Fibroblast of lung (primary cell): ENCODE results near the gene ICE1. TPM values are rescaled to one million over a fixed set of nuclear protein-coding genes. Genes with fewer than 3 reads are reported as not detected.

Experiments used
- DNase-seq, 2 donors: peaks; one replicate each; pipeline versions ENCODE4 v3.0.0 to v3.0.0-alpha.2; 2010; ENCODE audit warnings: low read depth in 2 of 2
- H2AFZ ChIP-seq: 2 replicates; pipeline ENCODE4 v1.5.1; 2012; ENCODE audit warnings: low read length, control low read depth, inconsistent platforms
- H3K27ac ChIP-seq: 2 replicates; pipeline ENCODE4 v1.5.1; 2011; ENCODE audit warnings: low read length, control low read depth; ENCODE audit not compliant: insufficient read depth
- H3K27me3 ChIP-seq: 2 replicates; pipeline ENCODE4 v1.5.1; 2011; ENCODE audit warnings: mild to moderate bottlenecking, low read length; ENCODE audit not compliant: control insufficient read depth, insufficient read depth
- H3K36me3 ChIP-seq: 2 replicates; pipeline ENCODE4 v1.5.1; 2011; ENCODE audit warnings: low read length; ENCODE audit not compliant: control insufficient read depth, insufficient read depth
- H3K4me1 ChIP-seq: 2 replicates; pipeline ENCODE4 v1.5.1; 2011; ENCODE audit warnings: low read length; ENCODE audit not compliant: control insufficient read depth, insufficient read depth; ENCODE audit errors: extremely low read depth
- H3K4me2 ChIP-seq: 2 replicates; pipeline ENCODE4 v1.5.1; 2011; ENCODE audit warnings: low read length, control low read depth; ENCODE audit not compliant: insufficient read depth; ENCODE audit errors: extremely low read depth
- H3K4me3 ChIP-seq, 4 experiments: fragments of 200-600 bp in 1 of 4; sonication (generic) in 1 of 4; replicated peaks in 1 of 4; 2 replicates each; pipeline ENCODE4 v1.5.1; 2011 to 2016; ENCODE audit warnings: low read length in 4 of 4, low read depth in 3 of 4, mild to moderate bottlenecking in 3 of 4, control low read depth in 2 of 4, inconsistent platforms in 1 of 4, mixed read lengths in 1 of 4; ENCODE audit not compliant: insufficient read depth in 1 of 4; ENCODE audit errors: control extremely low read depth in 1 of 4
- H3K79me2 ChIP-seq: 2 replicates; pipeline ENCODE4 v1.5.1; 2012; ENCODE audit warnings: mild to moderate bottlenecking, low read length, inconsistent platforms; ENCODE audit not compliant: control insufficient read depth, insufficient read depth
- H3K9ac ChIP-seq: 2 replicates; pipeline ENCODE4 v1.5.1; 2011; ENCODE audit warnings: mild to moderate bottlenecking, low read length, control low read depth; ENCODE audit not compliant: insufficient read depth
- H3K9me3 ChIP-seq: 2 replicates; pipeline ENCODE4 v1.5.1; 2012; ENCODE audit warnings: low read depth, low read length; ENCODE audit not compliant: control insufficient read depth, insufficient read depth
- H4K20me1 ChIP-seq: 2 replicates; pipeline ENCODE4 v1.5.1; 2011; ENCODE audit warnings: low read length; ENCODE audit not compliant: control insufficient read depth, insufficient read depth; ENCODE audit errors: extremely low read depth
- CTCF ChIP-seq, 2 donors: IDR thresholded peaks in 1 of 2; conservative IDR thresholded peaks in 1 of 2; 1 replicate in 1 of 2; 2 replicates in 1 of 2; pipeline ENCODE4 v1.5.1; 2011 to 2012; ENCODE audit warnings: low read length in 2 of 2, control low read depth in 1 of 2, inconsistent platforms in 1 of 2, low read depth in 1 of 2, mild to moderate bottlenecking in 1 of 2
- EZH2 ChIP-seq: IDR thresholded peaks from 2 replicates; pipeline ENCODE4 v1.5.1; 2012; ENCODE audit warnings: low read length, control low read depth, mild to moderate bottlenecking; ENCODE audit errors: missing control alignments
- polyA plus RNA-seq, 2 donors: library from polyadenylated mRNA; depleted of rRNA in 1 of 2; stranded (reverse) in 1 of 2; unstranded in 1 of 2; fragments of >200 nt; gene quantifications; 2 replicates each; pipeline ENCODE4 v1.2.1, GENCODE V29; 2011 to 2012; ENCODE audit warnings: missing spikeins in 1 of 2
- total RNA-seq: library from RNA; depleted of rRNA; stranded (reverse); fragments of >200 nt; gene quantifications from 2 replicates; pipeline ENCODE4 v1.2.1, GENCODE V29; 2014

ICE1 gene
- total and polyA plus RNA-seq, 2 donors (not counting 1 experiment from before 2014, with no cell fraction given): 17.6 to 24.4 TPM

GRCh38 chr5:5505815-5506214 lies 83.3 kb downstream of the ICE1 start:
- Histone ChIP-seq H4K20me1 (no peaks in the 10 kb centered on the region), H3K9ac (no peak overlapping the region), H3K79me2 (no peaks in the 10 kb centered on the region), H3K4me2 (no peak overlapping the region), H3K27ac (no peak overlapping the region), H3K36me3 (no peaks in the 10 kb centered on the region), H3K4me1 (no peaks in the 10 kb centered on the region), H3K4me3 (no peak overlapping the region), H3K9me3 (no peaks in the 10 kb centered on the region), H3K27me3 (no peaks in the 10 kb centered on the region), H2AFZ (no peak overlapping the region)
- TF ChIP-seq CTCF (conservative IDR thresholded peaks at IDR 0.05 in 1 of 2, IDR thresholded peaks at IDR 0.05 in 1 of 2; ENCODE audit: low read depth in 1 of 2, low read length in 2 of 2) (no peak), EZH2 (no peak)
- DNase-seq: no peak

DNA sequence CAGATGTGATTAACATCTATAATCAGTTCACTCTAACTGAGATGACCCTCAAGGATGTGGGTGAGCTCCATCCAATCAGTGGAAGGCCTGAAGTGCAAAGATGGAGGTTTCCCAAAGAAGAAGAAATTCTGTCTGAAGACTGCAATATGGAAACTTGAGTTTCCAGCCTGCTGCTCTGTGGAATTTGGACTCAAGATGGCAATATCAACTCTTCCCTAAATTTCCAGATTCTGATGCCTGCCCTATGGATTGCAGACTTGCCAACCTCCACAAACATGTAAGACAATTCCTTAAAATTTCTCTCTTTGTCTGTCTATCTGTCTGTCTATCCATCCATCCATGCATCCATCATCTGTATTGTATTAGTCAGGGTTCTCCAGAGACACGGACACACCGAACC lies 85.9 kb downstream of the ICE1 start:
- H3K4me2 ChIP-seq: no peak overlapping the region
- H3K9ac ChIP-seq: no peak overlapping the region
- H4K20me1 ChIP-seq: no peaks in the 10 kb centered on the region
- no peak overlapping the region for H2AFZ ChIP-seq
- no peaks in the 10 kb centered on the region for H3K79me2 ChIP-seq
- no peaks in the 10 kb centered on the region for H3K4me1 ChIP-seq
- H3K27me3 ChIP-seq: no peaks in the 10 kb centered on the region
- H3K27ac ChIP-seq: no peak overlapping the region
- H3K36me3 ChIP-seq: no peaks in the 10 kb centered on the region
- no peak for DNase-seq
- H3K9me3 ChIP-seq: no peaks in the 10 kb centered on the region
- H3K4me3 ChIP-seq: no peak overlapping the region
- no peak for TF ChIP-seq EZH2
- TF ChIP-seq CTCF (conservative IDR thresholded peaks at IDR 0.05 in 1 of 2, IDR thresholded peaks at IDR 0.05 in 1 of 2; ENCODE audit: low read depth in 1 of 2, low read length in 2 of 2): no peak

DNA sequence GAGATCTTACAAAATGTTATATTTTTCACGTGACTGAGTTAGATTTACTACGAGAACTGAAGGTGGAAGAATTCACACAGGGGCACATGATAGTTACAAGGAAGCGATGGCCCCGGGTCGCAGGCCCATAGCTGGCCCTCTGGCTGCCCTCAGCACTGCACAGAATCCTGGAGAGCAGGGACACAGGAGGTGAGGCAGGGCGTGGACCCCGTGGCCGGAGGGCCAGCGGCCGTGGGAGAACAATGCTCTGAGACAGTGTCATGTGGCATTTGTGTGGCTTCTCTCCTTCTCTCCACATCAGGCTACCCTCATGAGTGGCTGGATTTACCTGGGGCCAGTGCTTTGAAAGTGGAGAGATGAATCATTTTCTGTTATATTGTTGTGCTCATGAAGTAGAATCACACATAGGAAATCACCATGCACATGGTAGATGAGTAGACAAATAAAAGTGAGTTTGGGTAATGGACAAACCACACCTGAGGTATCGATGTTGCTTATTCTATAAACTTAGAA lies 89.5 kb downstream of the ICE1 start:
- H3K36me3 ChIP-seq: no peaks in the 10 kb centered on the region
- no peak overlapping the region for H3K4me2 ChIP-seq
- no peaks in the 10 kb centered on the region for H3K9me3 ChIP-seq
- H3K79me2 ChIP-seq: no peaks in the 10 kb centered on the region
- no peak for TF ChIP-seq CTCF (conservative IDR thresholded peaks at IDR 0.05 in 1 of 2, IDR thresholded peaks at IDR 0.05 in 1 of 2; ENCODE audit: low read depth in 1 of 2, low read length in 2 of 2)
- no peak for TF ChIP-seq EZH2
- H3K4me1 ChIP-seq: no peaks in the 10 kb centered on the region
- no peak overlapping the region for H3K9ac ChIP-seq
- H3K27ac ChIP-seq: no peak overlapping the region
- no peak overlapping the region for H2AFZ ChIP-seq
- no peaks in the 10 kb centered on the region for H3K27me3 ChIP-seq
- no peak for DNase-seq
- no peak overlapping the region for H3K4me3 ChIP-seq
- no peaks in the 10 kb centered on the region for H4K20me1 ChIP-seq
